HUES48 (cell line): Measurements from ENCODE around the gene NUTM1.

ENCODE experiments used
- H3K27ac ChIP-seq: one replicate; pipeline ENCODE4 v1.7.0; 2013; ENCODE audit warnings: low read depth, low read length, inconsistent platforms
- H3K27me3 ChIP-seq: 2 replicates; pipeline ENCODE4 v1.6.1; 2013; ENCODE audit warnings: mild to moderate bottlenecking, low read length; ENCODE audit not compliant: control insufficient read depth, insufficient read depth
- H3K36me3 ChIP-seq: 2 replicates; pipeline ENCODE4 v1.6.1; 2013; ENCODE audit warnings: low read length; ENCODE audit not compliant: control insufficient read depth, insufficient read depth
- H3K4me1 ChIP-seq: 2 replicates; pipeline ENCODE4 v1.6.1; 2013; ENCODE audit warnings: mild to moderate bottlenecking, low read length; ENCODE audit not compliant: control insufficient read depth, insufficient read depth
- H3K4me3 ChIP-seq: 2 replicates; pipeline ENCODE4 v1.5.1; 2013; ENCODE audit warnings: mild to moderate bottlenecking, low read depth, low read length
- H3K9ac ChIP-seq: 2 replicates; pipeline ENCODE4 v1.6.1; 2013; ENCODE audit warnings: mild to moderate bottlenecking, low read depth, low read length, moderate library complexity
- H3K9me3 ChIP-seq: 2 replicates; pipeline ENCODE4 v1.6.1; 2013; ENCODE audit warnings: low read length; ENCODE audit not compliant: control insufficient read depth, insufficient read depth

Gene NUTM1, protein sequence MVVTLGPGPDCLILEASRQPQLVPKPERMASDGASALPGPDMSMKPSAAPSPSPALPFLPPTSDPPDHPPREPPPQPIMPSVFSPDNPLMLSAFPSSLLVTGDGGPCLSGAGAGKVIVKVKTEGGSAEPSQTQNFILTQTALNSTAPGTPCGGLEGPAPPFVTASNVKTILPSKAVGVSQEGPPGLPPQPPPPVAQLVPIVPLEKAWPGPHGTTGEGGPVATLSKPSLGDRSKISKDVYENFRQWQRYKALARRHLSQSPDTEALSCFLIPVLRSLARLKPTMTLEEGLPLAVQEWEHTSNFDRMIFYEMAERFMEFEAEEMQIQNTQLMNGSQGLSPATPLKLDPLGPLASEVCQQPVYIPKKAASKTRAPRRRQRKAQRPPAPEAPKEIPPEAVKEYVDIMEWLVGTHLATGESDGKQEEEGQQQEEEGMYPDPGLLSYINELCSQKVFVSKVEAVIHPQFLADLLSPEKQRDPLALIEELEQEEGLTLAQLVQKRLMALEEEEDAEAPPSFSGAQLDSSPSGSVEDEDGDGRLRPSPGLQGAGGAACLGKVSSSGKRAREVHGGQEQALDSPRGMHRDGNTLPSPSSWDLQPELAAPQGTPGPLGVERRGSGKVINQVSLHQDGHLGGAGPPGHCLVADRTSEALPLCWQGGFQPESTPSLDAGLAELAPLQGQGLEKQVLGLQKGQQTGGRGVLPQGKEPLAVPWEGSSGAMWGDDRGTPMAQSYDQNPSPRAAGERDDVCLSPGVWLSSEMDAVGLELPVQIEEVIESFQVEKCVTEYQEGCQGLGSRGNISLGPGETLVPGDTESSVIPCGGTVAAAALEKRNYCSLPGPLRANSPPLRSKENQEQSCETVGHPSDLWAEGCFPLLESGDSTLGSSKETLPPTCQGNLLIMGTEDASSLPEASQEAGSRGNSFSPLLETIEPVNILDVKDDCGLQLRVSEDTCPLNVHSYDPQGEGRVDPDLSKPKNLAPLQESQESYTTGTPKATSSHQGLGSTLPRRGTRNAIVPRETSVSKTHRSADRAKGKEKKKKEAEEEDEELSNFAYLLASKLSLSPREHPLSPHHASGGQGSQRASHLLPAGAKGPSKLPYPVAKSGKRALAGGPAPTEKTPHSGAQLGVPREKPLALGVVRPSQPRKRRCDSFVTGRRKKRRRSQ

DNA sequence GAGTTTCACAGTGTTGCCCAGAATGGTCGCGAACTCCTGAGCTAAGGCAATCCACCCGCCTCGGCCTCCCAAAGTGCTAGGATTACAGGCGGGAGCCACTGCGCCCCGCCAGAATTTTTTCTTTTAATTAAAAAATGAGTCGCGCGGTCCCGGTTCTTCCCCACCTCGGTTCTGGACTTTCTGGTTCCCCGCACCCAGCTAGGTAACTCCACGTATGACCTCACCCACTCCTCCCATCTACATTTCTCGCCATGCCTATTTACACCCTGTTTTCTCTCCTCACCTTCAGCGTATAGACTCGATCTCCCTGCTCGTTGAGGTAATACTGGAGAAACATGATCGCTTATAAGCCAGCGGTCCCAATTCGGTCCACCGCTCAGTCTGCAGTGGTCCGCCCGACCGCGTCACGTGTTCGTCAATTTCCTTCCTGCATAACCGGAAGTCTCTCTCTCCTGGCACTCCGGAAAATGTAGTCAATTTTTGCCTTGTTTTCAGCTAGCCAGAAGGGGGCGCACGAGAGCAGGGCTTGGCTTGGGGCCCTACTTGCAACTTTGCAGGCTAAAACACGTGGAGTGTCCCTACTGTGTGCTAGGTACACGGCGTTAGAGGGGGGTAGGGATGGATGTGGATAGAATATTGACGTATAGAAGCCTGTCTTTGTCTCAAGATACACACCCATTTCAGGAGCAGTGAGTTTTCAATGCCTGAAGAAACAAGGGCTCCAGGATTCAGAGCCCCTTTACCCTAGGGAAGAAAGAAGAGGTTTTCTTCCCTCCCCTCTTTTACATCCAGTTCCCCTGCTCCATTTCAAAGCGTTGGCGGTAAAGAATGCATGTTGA is at the start of gene NUTM1, which contains the start of gene NOP10:
NUTM1 (plus strand) TSS at position 579 of the 839 bp plus-strand sequence. CDS start 382 bp downstream, outside the sequence.
NOP10 (minus strand) TSS at position 400 of the 839 bp plus-strand sequence; CDS start at position 337, 63 bp downstream.
- H3K4me3 ChIP-seq: peak within 1 kb of the TSS; percentile 92
- H3K27me3 ChIP-seq: no peaks in the 10 kb centered on the region
- 0 out of 2 replicates have a peak, but pooled peaks cover 5% of the 10 kb centered on the region for H3K4me1 ChIP-seq
- H3K9ac ChIP-seq: peak within 1 kb of the TSS; percentile 88
- H3K36me3 ChIP-seq: peaks cover 30% of the 10 kb centered on the region
- H3K27ac ChIP-seq: peak within 1 kb of the TSS; percentile 89
- H3K9me3 ChIP-seq: no peaks in the 10 kb centered on the region

DNA sequence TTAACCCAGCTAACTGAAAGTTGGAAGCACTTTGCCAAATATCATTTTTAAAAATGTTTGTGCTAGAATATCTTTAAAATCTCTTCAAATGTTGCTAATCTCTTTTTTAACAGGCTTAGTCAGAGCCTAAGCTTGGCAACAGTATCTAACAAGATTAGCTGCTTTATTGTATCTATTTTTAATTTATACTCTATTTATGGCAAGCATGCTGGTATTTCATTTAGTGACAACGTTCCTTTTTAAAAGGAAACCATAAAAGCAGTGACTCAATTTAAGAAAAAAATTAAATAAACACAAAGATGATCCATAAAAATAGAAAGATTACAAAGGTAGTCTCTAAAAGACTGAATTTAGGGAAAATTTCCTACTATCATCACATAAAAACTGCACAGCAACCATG is 46.1 kb upstream of the NUTM1 start:
- Histone ChIP-seq H3K4me1 (no peaks in the 10 kb centered on the region), H3K9ac (no peak overlapping the region), H3K27me3 (no peaks in the 10 kb centered on the region), H3K9me3 (no peaks in the 10 kb centered on the region), H3K4me3 (no peak overlapping the region), H3K27ac (no peak overlapping the region), H3K36me3 (no peaks in the 10 kb centered on the region)

DNA sequence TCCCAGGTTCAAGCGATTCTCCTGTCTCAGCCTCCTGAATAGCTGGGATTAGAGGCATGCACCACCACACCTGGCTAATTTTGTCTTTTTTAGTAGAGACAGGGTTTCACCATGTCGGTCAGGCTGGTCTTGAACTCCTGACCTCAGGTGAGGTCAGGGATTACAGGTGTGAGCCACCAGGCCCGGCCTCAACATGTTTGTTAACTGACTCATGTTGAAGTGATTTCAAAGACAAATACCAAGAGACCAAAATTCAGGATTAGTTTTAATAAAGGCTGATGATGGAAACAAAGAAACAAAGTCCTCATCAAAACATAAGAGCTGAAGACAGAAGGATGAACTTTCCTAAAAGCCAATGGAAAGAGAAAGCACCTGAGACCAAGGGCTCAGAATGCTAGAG is 42.1 kb upstream of the NUTM1 start:
- H3K27me3 ChIP-seq: no peaks in the 10 kb centered on the region
- no peak overlapping the region for H3K27ac ChIP-seq
- no peaks in the 10 kb centered on the region for H3K9me3 ChIP-seq
- no peak overlapping the region for H3K4me3 ChIP-seq
- H3K36me3 ChIP-seq: no peaks in the 10 kb centered on the region
- H3K9ac ChIP-seq: no peak overlapping the region
- no peaks in the 10 kb centered on the region for H3K4me1 ChIP-seq

DNA sequence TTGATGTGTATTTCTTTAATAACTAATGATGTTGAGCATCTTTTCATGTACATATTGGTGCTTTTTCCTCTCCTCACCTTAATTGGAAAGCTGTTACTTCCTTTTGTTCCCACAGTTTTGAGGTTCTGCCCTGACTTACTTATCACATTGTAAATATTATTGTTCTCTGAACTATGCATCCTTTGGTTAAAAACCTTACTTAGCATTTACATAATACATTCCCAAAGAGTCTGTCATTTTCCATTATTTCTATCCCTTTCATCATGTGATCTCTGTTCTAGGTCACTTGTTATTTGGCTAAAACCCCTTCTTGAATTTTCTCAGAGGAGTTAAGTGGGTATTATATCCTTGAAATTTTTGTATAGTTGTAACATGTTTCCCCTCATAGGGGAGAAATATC is 38.5 kb upstream of the NUTM1 start:
- Histone ChIP-seq H3K27ac (no peak overlapping the region), H3K27me3 (no peaks in the 10 kb centered on the region), H3K36me3 (no peaks in the 10 kb centered on the region), H3K9me3 (no peaks in the 10 kb centered on the region), H3K4me3 (no peak overlapping the region), H3K4me1 (no peaks in the 10 kb centered on the region), H3K9ac (no peak overlapping the region)

DNA sequence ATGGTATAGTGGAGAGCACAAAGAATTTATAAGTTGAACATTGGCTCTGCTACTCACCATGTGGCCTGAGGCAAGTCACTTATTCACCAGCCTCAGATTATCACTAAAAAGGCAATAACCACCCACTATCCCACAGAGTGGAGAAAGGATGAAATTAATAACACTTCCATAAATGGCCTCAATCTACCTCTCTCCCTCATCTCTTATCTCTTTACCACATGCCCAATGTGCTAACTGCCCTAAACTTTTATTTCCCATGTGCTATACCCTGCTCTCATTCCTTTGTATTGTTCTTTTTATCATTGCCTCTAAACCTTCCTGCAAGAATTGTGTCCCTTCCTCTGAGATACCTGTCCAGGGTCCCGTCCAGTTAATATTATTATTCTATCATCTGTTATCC is 31.6 kb upstream of the NUTM1 start:
- no peaks in the 10 kb centered on the region for H3K36me3 ChIP-seq
- H3K9ac ChIP-seq: no peak overlapping the region
- no peaks in the 10 kb centered on the region for H3K9me3 ChIP-seq
- no peaks in the 10 kb centered on the region for H3K27me3 ChIP-seq
- H3K4me3 ChIP-seq: no peak overlapping the region
- no peak overlapping the region for H3K27ac ChIP-seq
- H3K4me1 ChIP-seq: no peaks in the 10 kb centered on the region

DNA sequence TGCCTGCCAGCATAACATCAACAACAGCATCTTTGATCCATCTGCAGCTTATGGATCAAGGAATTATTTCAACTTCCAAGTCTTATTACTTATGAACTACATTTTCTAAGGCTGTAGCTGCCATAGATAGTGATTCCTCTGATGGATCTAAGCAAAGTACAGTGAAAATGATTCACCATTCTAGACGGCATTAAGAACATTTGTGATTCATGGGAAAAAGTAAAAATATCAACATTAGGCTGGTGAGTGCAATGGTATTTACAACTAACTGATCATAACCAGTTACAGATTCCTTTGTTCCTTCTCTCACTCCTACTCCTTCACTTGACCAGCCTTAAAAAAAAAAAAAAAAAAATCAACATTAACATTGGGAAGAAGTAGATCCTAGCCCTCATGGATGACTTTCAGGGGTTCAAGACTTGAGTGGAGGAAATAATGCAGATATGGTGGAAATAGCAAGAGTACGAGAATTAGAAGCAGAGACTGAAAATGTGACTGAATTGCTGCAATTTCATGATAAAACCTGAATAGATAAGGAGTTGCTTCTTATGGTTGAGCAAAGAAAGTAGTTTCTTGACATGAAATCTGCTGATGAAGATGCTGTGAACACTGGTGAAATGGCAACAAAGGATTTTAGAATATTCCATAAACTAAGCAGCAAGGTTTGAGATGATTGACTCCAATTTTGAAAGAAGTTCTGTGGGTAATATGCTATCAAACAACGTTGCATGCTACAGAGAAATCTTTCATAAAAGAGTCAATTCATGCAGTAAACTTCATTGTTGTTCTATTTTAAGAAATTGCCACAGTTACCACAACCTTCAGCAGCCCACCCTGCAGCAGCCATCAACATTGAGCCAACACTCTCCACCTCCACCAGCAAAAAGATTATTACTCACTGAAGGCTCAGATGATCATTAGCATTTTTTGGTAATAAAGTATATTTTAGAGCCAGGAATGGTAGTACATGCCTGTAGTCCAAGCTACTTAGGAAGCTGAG is 28.3 kb upstream of the NUTM1 start:
- 0 out of 2 replicates have a peak, but pooled peaks cover 8% of the 10 kb centered on the region for H3K4me1 ChIP-seq
- no peak overlapping the region for H3K4me3 ChIP-seq
- H3K27me3 ChIP-seq: no peaks in the 10 kb centered on the region

DNA sequence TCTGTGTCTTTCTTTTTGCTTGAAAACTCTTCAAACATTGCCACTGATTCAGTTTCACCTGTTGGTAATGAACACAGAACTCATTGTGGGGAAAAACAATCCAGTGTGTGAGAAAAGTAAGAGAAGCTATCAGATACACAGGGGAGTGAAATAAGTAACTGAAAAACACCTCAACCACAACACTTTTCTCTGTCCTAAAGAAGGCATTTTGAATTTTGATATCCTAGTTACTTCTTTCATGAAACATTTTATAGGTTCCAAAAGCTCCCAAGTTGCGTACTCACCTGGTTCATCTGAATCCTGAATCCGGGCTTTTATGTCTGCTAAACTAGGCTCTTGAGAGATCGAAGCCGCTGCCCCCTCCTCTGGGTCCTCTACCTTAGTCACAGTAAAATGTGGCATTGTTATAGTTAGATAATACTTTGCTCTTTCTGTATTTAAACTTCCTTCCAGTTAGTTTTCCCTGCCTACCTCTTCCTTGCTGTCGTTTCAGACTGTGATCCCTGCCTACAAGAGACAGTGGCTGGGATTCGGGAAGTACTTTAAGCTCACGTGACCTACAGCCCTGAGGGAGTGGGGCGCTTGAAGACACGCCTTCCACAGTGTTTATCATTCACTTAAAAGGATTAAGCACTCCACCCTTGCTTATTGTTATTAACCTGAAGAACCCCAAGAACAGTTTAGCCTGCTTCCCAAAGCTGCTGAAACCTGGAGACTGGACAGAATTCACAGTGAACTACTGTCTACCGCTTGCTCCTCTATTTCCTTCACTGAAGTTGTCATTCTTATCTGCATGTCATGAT is 24.6 kb upstream of the NUTM1 start:
- H3K27me3 ChIP-seq: no peaks in the 10 kb centered on the region
- H3K4me1 ChIP-seq: 0 out of 2 replicates have a peak, but pooled peaks cover 8% of the 10 kb centered on the region
- H3K36me3 ChIP-seq: no peaks in the 10 kb centered on the region
- H3K9me3 ChIP-seq: no peaks in the 10 kb centered on the region
- H3K9ac ChIP-seq: peak overlapping the region; percentile 55
- H3K27ac ChIP-seq: peak overlapping the region; percentile 17
- H3K4me3 ChIP-seq: peak overlapping the region; percentile 65

More for the DNA sequence above, 28.3 kb upstream of the NUTM1 start:
- no peaks in the 10 kb centered on the region for H3K9me3 ChIP-seq
- H3K36me3 ChIP-seq: no peaks in the 10 kb centered on the region
- no peak overlapping the region for H3K27ac ChIP-seq
- no peak overlapping the region for H3K9ac ChIP-seq

DNA sequence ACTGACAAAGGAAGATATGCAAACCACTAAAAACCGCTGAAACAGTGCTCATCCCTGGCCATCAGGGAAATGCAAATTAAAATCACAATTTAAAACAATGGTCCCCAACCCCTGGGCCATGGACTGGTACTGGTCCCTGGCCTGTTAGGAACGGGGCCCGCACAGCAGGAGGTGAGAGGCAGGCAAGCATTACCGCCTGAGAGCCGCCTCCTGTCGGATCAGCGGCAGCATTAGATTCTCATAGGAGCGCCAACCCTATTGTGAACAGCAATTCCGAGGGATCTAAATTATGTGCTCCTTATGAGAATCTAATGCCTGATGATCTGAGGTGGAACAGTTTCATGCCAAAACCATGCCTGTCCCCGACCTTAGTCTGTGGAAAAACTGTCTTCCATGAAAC is 19.9 kb upstream of the NUTM1 start:
- Histone ChIP-seq H3K27ac (no peak overlapping the region), H3K9me3 (no peaks in the 10 kb centered on the region), H3K4me3 (no peak overlapping the region), H3K36me3 (no peaks in the 10 kb centered on the region), H3K4me1 (0 out of 2 replicates have a peak, but pooled peaks cover 6% of the 10 kb centered on the region), H3K27me3 (no peaks in the 10 kb centered on the region), H3K9ac (no peak overlapping the region)

DNA sequence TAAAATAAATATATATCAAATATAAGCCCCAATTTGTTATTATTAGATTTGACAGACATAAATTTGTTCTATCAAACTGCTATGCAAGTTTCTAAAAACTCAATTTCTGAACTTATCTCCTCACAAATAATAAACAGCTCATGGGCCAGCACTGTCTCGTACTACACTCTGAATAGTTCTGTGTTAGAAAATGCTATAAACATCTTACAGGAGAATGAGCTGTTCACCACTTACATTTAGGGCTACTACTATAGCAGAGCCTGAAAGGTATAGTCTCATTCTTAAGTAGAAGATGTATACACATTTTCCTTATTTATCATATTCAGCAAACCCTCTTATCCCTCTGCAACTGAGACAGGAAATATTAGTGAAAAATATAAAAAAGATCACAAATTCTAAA is 18.2 kb upstream of the NUTM1 start:
- H3K27me3 ChIP-seq: no peaks in the 10 kb centered on the region
- H3K4me3 ChIP-seq: no peak overlapping the region
- no peak overlapping the region for H3K27ac ChIP-seq
- no peaks in the 10 kb centered on the region for H3K36me3 ChIP-seq
- H3K9me3 ChIP-seq: no peaks in the 10 kb centered on the region
- H3K9ac ChIP-seq: no peak overlapping the region
- no peaks in the 10 kb centered on the region for H3K4me1 ChIP-seq
